Right lobe of liver (tissue), 6 donors: Measurements from ENCODE around the gene CLMN. TPM values are rescaled to one million over a fixed set of nuclear protein-coding genes. Genes with fewer than 3 reads are reported as not detected.

ENCODE experiments used
- ATAC-seq, 4 donors: fragments of 200-7000 bp; cut with Tn5 transposase; one replicate each; pipeline ENCODE4 v1.9.1; 2020; ENCODE audit warnings: mild to moderate bottlenecking in 4 of 4, moderate library complexity in 4 of 4
- DNase-seq, 3 donors: peaks; one replicate each; pipeline ENCODE4 v3.0.0-alpha.2; 2020
- H3K27ac ChIP-seq, 3 donors: fragments of 200-600 bp; one replicate each; pipeline ENCODE4 v1.8.0; 2022
- H3K27me3 ChIP-seq, 2 donors: fragments of 200-600 bp; one replicate each; pipeline ENCODE4 v1.8.0; 2022
- H3K36me3 ChIP-seq, 4 donors: fragments of 200-600 bp; sonication (generic) in 1 of 4; one replicate each; pipeline versions ENCODE4 v1.5.1 to v1.8.0; 2017 to 2022; ENCODE audit warnings: control low read depth in 1 of 4
- H3K4me1 ChIP-seq, 4 donors: fragments of 200-600 bp; sonication (generic) in 1 of 4; one replicate each; pipeline versions ENCODE4 v1.5.1 to v1.8.0; 2017 to 2022; ENCODE audit warnings: control low read depth in 1 of 4
- H3K4me3 ChIP-seq, 3 donors: fragments of 200-600 bp; one replicate each; pipeline ENCODE4 v1.8.0; 2022
- H3K9me3 ChIP-seq, 4 donors: fragments of 200-600 bp; sonication (generic) in 1 of 4; one replicate each; pipeline versions ENCODE4 v1.5.1 to v1.8.0; 2017 to 2022; ENCODE audit warnings: control low read depth in 1 of 4
- POLR2A ChIP-seq: fragments of 450-650 bp; IDR thresholded peaks from one replicate; pipeline ENCODE4 v1.6.1; 2017; ENCODE audit warnings: antibody characterized with exemption, mild to moderate bottlenecking
- whole genome bisulfite sequencing: methylation state at CpG from one replicate; pipeline ENCODE4 v1.1.6; 2018; ENCODE audit warnings: low coverage, low lambda C conversion rate; ENCODE audit not compliant: insufficient coverage; ENCODE audit errors: missing lambda C conversion rate; 5-methylcytosine and 5-hydroxymethylcytosine counted together
- intact Hi-C, 2 donors: fragments of 100-400 bp; cut with DNase I; formaldehyde crosslinking; loops; one replicate each; pipeline versions ENCODE4 v1.11.2 to v1.14.1; 2022
- total RNA-seq, 6 experiments: library from RNA; depleted of rRNA in 2 of 6; stranded (reverse); fragments of >200 nt in 2 of 6; fragmentation: NEBNext Ultra II Directional in 3 of 6; extraction: Animal tissue kit (Norgen Biotek cat#: 25700) in 3 of 6; gene quantifications; one replicate each; pipeline versions ENCODE4 v1.1.0 to v1.2.4, GENCODE V29; 2016 to 2023
- TF ChIP-seq, protein P1 (sequence below), 4 donors: fragments of 200-600 bp in 3 of 4; fragments of 450-650 bp in 1 of 4; IDR thresholded peaks; one replicate each; pipeline versions ENCODE4 v1.5.1 to v1.8.0; 2016 to 2022; ENCODE audit warnings: antibody characterized with exemption in 4 of 4, mild to moderate bottlenecking in 2 of 4
- donor health status: DM: no; HTN: yes; CAD: no.
- donor health status: DM: no; HTN: no; CAD: no.
- donor health status: DM: no; HTN: no; CAD: no.
- donor health status: DM: no; HTN: yes; CAD: no.
- donor health status: DM: no; HTN: yes; CAD: no.

Gene CLMN
- total RNA-seq, 6 experiments from 2014 or later = 18.4 to 91.8 (median 47.8) TPM

GRCh38 chr14:95312311-95312710 lies 7.4 kb downstream of the CLMN start:
- DNase-seq = no peak
- no peak for ATAC-seq
- no peaks in the 10 kb centered on the region for H3K36me3 ChIP-seq
- no peaks in the 10 kb centered on the region for H3K27me3 ChIP-seq
- intact Hi-C loops = no loop called here
- no peaks in the 10 kb centered on the region for H3K9me3 ChIP-seq
- H3K27ac ChIP-seq = peak overlapping the region in 2 of 3 donors; percentile 87 to 97
- H3K4me3 ChIP-seq = no peak overlapping the region
- no peak for TF ChIP-seq POLR2A
- TF ChIP-seq, protein P1, sequence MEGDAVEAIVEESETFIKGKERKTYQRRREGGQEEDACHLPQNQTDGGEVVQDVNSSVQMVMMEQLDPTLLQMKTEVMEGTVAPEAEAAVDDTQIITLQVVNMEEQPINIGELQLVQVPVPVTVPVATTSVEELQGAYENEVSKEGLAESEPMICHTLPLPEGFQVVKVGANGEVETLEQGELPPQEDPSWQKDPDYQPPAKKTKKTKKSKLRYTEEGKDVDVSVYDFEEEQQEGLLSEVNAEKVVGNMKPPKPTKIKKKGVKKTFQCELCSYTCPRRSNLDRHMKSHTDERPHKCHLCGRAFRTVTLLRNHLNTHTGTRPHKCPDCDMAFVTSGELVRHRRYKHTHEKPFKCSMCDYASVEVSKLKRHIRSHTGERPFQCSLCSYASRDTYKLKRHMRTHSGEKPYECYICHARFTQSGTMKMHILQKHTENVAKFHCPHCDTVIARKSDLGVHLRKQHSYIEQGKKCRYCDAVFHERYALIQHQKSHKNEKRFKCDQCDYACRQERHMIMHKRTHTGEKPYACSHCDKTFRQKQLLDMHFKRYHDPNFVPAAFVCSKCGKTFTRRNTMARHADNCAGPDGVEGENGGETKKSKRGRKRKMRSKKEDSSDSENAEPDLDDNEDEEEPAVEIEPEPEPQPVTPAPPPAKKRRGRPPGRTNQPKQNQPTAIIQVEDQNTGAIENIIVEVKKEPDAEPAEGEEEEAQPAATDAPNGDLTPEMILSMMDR (IDR thresholded peaks at IDR 0.05) = no peak
- 51% methylated on average over 6 of the region's 6 CpGs for WGBS
- H3K4me1 ChIP-seq = peaks cover 0 to 83% (median 42%) of the 10 kb centered on the region in 4 donors

DNA sequence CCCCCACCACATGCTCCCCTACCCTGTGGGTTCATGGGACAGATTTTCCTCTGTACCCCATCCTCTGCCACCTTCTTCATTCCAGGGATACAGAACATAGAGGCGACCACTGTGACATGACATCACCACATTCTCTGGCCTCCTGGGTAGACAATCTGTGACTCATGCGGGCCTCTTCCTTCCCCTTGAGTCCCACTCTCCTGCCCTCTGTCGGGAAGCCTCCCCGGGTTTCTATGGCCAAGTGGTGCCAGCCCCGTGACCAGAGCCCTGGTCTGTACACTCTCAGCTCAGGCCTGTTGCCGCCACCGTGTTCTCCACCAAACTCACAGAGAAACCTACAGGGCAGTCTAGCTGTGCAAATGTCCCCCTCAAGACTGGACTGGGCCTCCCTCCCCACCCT lies 8.0 kb downstream of the CLMN start:
- no CpG with 5 or more reads among the region's 7 CpGs for WGBS
- Histone ChIP-seq H3K36me3 (no peaks in the 10 kb centered on the region), H3K9me3 (no peaks in the 10 kb centered on the region), H3K4me3 (no peak overlapping the region), H3K4me1 (peaks cover 0 to 86% (median 43%) of the 10 kb centered on the region in 4 donors), H3K27ac (peak overlapping the region in 2 of 3 donors; percentile 87 to 97), H3K27me3 (no peaks in the 10 kb centered on the region)
- DNase-seq = no peak
- no peak for ATAC-seq
- TF ChIP-seq, protein P1 (IDR thresholded peaks at IDR 0.05) = no peak
- no peak for TF ChIP-seq POLR2A
- intact Hi-C loops = no loop called here

DNA sequence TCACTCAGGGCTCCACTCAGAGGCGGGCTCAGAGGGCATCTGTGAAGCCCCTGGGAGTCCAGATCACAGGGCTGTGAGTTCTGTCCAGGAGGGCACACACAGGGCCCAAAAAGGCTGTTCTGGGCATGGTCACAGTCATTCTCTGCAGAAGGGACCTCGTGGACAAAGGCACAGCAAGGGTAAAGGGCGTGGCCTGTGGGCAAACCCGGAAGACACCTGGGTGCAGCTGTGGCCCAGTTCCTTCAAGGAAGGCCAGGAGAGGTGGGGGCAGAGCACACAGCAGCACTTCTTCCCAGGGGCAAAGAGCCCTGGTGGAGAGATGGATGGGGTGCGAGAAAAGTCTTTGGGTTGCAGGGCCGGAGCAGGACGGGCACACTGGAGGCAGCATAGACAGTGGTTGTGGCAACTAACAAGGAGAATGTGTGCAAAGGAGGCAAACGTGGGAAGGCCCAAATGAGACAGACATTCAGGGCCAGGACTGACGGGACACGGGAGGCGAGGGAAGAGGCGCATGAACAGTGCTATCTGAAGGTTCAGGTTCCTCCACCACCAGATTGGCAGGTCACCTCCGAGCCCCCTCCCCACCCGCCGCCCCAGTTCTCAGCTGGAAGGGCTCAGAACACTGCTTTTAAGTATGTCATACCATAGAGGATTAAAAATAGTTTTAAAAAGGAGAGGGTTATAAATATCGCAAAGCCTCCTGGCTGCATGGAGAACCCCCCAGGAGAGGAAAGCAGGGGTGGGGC lies 8.9 kb downstream of the CLMN start:
- H3K27me3 ChIP-seq = no peaks in the 10 kb centered on the region
- no peak for DNase-seq
- H3K36me3 ChIP-seq = no peaks in the 10 kb centered on the region
- H3K4me3 ChIP-seq = no peak overlapping the region
- H3K9me3 ChIP-seq = no peaks in the 10 kb centered on the region
- WGBS = 79% methylated on average over 4 of the region's 16 CpGs
- peaks cover 0 to 89% (median 40%) of the 10 kb centered on the region in 4 donors for H3K4me1 ChIP-seq
- TF ChIP-seq, protein P1 (IDR thresholded peaks at IDR 0.05) = no peak
- no peak for TF ChIP-seq POLR2A
- ATAC-seq = no peak
- peak overlapping the region in 2 of 3 donors; percentile 95 to 97 for H3K27ac ChIP-seq
- intact Hi-C loops = no loop called here

GRCh38 chr14:95309261-95310051 lies 10.3 kb downstream of the CLMN start:
- peak; percentile 61 to 73 (median 66) for ATAC-seq
- peak overlapping the region; percentile 40 to 97 (median 95) for H3K27ac ChIP-seq
- no peaks in the 10 kb centered on the region for H3K36me3 ChIP-seq
- H3K9me3 ChIP-seq = no peaks in the 10 kb centered on the region
- no peaks in the 10 kb centered on the region for H3K27me3 ChIP-seq
- 41% methylated on average over 8 of the region's 10 CpGs for WGBS
- no peak for TF ChIP-seq POLR2A
- TF ChIP-seq, protein P1 (IDR thresholded peaks at IDR 0.05) = no peak
- peak; percentile 50 to 93 (median 88) for DNase-seq
- H3K4me3 ChIP-seq = no peak overlapping the region
- intact Hi-C loops = loop anchor here in 1 of 2 donors (10.0 kb wide), 1 partner anchor 85 kb away; no protein-coding TSS in a partner anchor
- peaks cover 0 to 79% (median 34%) of the 10 kb centered on the region in 4 donors for H3K4me1 ChIP-seq
